ENCODE data around the gene SUCLA2.

- TF ChIP-seq POLR2A (IDR thresholded peaks at IDR 0.05; ENCODE audit: low read length) (no peak), GATA1 (IDR thresholded peaks at IDR 0.05; ENCODE audit: low read depth, low read length) (no peak)
These were observed 9.2 kb downstream of the SUCLA2 start for GRCh38 chr13:47991859-47992258.
